K562 (cell line): ENCODE results near the gene MSS51.

Experiments
- ELF4 ChIP-seq: fragments of 450-650 bp; formaldehyde crosslinking; IDR thresholded peaks from 2 replicates; pipeline ENCODE4 v1.4.0; 2022; ENCODE audit warnings: missing genetic modification characterization
- POLR2G ChIP-seq: fragments of 200-400 bp; formaldehyde crosslinking; IDR thresholded peaks from 2 replicates; pipeline ENCODE4 v1.6.1; 2017; ENCODE audit warnings: low read depth, mild to moderate bottlenecking, antibody characterized with exemption, low read length, moderate library complexity
- PRPF4 ChIP-seq: fragments of 200-400 bp; formaldehyde crosslinking; IDR thresholded peaks from one replicate; pipeline ENCODE4 v1.6.1; 2017; ENCODE audit warnings: low read length, low read depth, mild to moderate bottlenecking; ENCODE audit not compliant: insufficient read depth, poor library complexity, severe bottlenecking
- SIN3A ChIP-seq, 2 experiments: fragments of 150-350 bp in 1 of 2; IDR thresholded peaks; 2 replicates each; pipeline ENCODE4 v1.6.1; 2011 to 2016; ENCODE audit warnings: borderline replicate concordance in 2 of 2, low read depth in 2 of 2, low read length in 2 of 2, mild to moderate bottlenecking in 2 of 2, moderate library complexity in 2 of 2; ENCODE audit not compliant: control insufficient read depth in 1 of 2

- TF ChIP-seq SIN3A (IDR thresholded peaks at IDR 0.05; ENCODE audit: borderline replicate concordance in 2 of 2, control insufficient read depth in 1 of 2, low read depth in 2 of 2, low read length in 2 of 2) (no peak), ELF4 (CRISPR knock-in tag) (no peak), PRPF4 (no peak), POLR2G (no peak)
Observed at GRCh38 chr10:73399063-73399462, 34.3 kb downstream of the MSS51 start.
